HCT116 (cell line): ENCODE results near the gene WDR88. TPM values are rescaled to one million over a fixed set of nuclear protein-coding genes. Genes with fewer than 3 reads are reported as not detected.

Source experiments
- ATAC-seq: fragments of 200-7000 bp; cut with Tn5 transposase; 2 replicates; pipeline ENCODE4 v1.9.1; 2020; ENCODE audit warnings: mild to moderate bottlenecking, moderate library complexity
- BruUV-seq: library from RNA; stranded (reverse); fragments of 400-500 nt; replicated peaks from 2 replicates; lab custom pipeline; 2021; lab: Mats Ljungman, UMichigan
- CTCF ChIA-PET: fragments of 300-600 bp; sonication (Branson Sonifier 250); formaldehyde crosslinking; loops from one replicate; lab custom pipeline; 2021; ENCODE audit warnings: antibody characterized with exemption; lab: Charles Lee
- POLR2A ChIA-PET: fragments of 300-600, 350-600 bp; sonication (Branson Sonifier 250); formaldehyde crosslinking; loops from one replicate; lab custom pipeline; 2021; ENCODE audit warnings: antibody characterized with exemption; lab: Charles Lee
- RAD21 ChIA-PET, 2 experiments: fragments of 300-600 bp; sonication (Branson Sonifier 250); formaldehyde crosslinking; loops; one replicate each; lab custom pipeline; 2023; ENCODE audit warnings: low total read pairs in 2 of 2; ENCODE audit not compliant: uncharacterized antibody in 2 of 2, unreplicated experiment in 2 of 2, low non-redundant PET in 1 of 2; lab: Charles Lee
- DNase-seq: peaks from one replicate; pipeline ENCODE4 v3.0.0-alpha.2; 2010; ENCODE audit warnings: low read depth, low spot score
- H2AFZ ChIP-seq: fragments of 200-600 bp; shearing (Covaris generic), sonication (generic); 2 replicates; pipeline ENCODE4 v1.6.1; 2017; ENCODE audit warnings: low read depth, mixed run types, mixed read lengths, antibody characterized with exemption, low read length; ENCODE audit not compliant: poor library complexity, severe bottlenecking
- H3K27ac ChIP-seq: 2 replicates; pipeline ENCODE4 v1.5.1; 2012; ENCODE audit warnings: low read depth, low read length
- H3K27me3 ChIP-seq: fragments of 200-600 bp; sonication (generic); 2 replicates; pipeline ENCODE4 v1.6.1; 2016; ENCODE audit warnings: mixed run types, low read length, mixed read lengths; ENCODE audit not compliant: insufficient read depth
- H3K36me3 ChIP-seq, 2 experiments: fragments of 200-500 bp in 1 of 2; fragments of 200-600 bp in 1 of 2; sonication (Bioruptor generic) in 1 of 2; sonication (generic) in 1 of 2; 2 replicates each; pipeline versions ENCODE4 v1.5.1 to v1.6.1; 2014 to 2016; ENCODE audit warnings: low read length in 2 of 2, inconsistent platforms in 1 of 2, mixed read lengths in 1 of 2, mixed run types in 1 of 2; ENCODE audit not compliant: insufficient read depth in 2 of 2, control insufficient read depth in 1 of 2
- H3K4me1 ChIP-seq, 2 experiments: fragments of 200-600 bp in 1 of 2; sonication (generic) in 1 of 2; 2 replicates each; pipeline versions ENCODE4 v1.5.1 to v1.6.1; 2012 to 2017; ENCODE audit warnings: low read length in 2 of 2, inconsistent platforms in 1 of 2, mild to moderate bottlenecking in 1 of 2, mixed read lengths in 1 of 2, mixed run types in 1 of 2, moderate library complexity in 1 of 2; ENCODE audit not compliant: insufficient read depth in 2 of 2, control insufficient read depth in 1 of 2
- H3K4me2 ChIP-seq: fragments of 200-600 bp; sonication (generic); 2 replicates; pipeline ENCODE4 v1.6.1; 2017; ENCODE audit warnings: mixed run types, low read length, mixed read lengths
- H3K4me3 ChIP-seq, 2 experiments: fragments of 200-600 bp in 1 of 2; sonication (generic) in 1 of 2; replicated peaks in 1 of 2; 2 replicates each; pipeline ENCODE4 v1.5.1; 2011 to 2016; ENCODE audit warnings: low read length in 2 of 2, control low read depth in 1 of 2, low read depth in 1 of 2, mild to moderate bottlenecking in 1 of 2, mixed read lengths in 1 of 2, mixed run types in 1 of 2
- H3K79me2 ChIP-seq: fragments of 200-600 bp; sonication (generic); 2 replicates; pipeline ENCODE4 v1.6.1; 2017; ENCODE audit warnings: mild to moderate bottlenecking, mixed run types, low read length, moderate library complexity, mixed read lengths; ENCODE audit not compliant: insufficient read depth
- H3K9ac ChIP-seq: fragments of 200-600 bp; sonication (generic); 2 replicates; pipeline ENCODE4 v1.6.1; 2016; ENCODE audit warnings: low read length, mixed read lengths
- H3K9me2 ChIP-seq: fragments of 200-600 bp; sonication (generic), shearing (Covaris generic); 2 replicates; pipeline ENCODE4 v1.6.1; 2017; ENCODE audit warnings: mixed run types, mild to moderate bottlenecking, moderate library complexity; ENCODE audit not compliant: insufficient read depth
- H3K9me3 ChIP-seq, 2 experiments: fragments of 200-500 bp in 1 of 2; fragments of 200-600 bp in 1 of 2; sonication (Bioruptor generic) in 1 of 2; sonication (generic) in 1 of 2; 2 replicates each; pipeline ENCODE4 v1.6.1; 2014 to 2017; ENCODE audit warnings: low read length in 2 of 2, mixed read lengths in 2 of 2, inconsistent platforms in 1 of 2, low read depth in 1 of 2, mild to moderate bottlenecking in 1 of 2, mixed run types in 1 of 2, moderate library complexity in 1 of 2; ENCODE audit not compliant: control insufficient read depth in 1 of 2, insufficient read depth in 1 of 2
- H4K20me1 ChIP-seq: fragments of 200-600 bp; sonication (generic), shearing (Covaris generic); 2 replicates; pipeline ENCODE4 v1.6.1; 2017; ENCODE audit warnings: mixed run types, mild to moderate bottlenecking, moderate library complexity; ENCODE audit not compliant: insufficient read depth
- ATF3 ChIP-seq: IDR thresholded peaks from 2 replicates; pipeline ENCODE4 v1.6.1; 2012
- CEBPB ChIP-seq: IDR thresholded peaks from 2 replicates; pipeline ENCODE4 v1.6.1; 2012; ENCODE audit warnings: low read depth
- CTCF ChIP-seq, 3 experiments: fragments of 200-600 bp in 1 of 3; sonication (generic) in 1 of 3; IDR thresholded peaks in 2 of 3; conservative IDR thresholded peaks in 1 of 3; 2 replicates each; pipeline ENCODE4 v1.5.1; 2012 to 2017; ENCODE audit warnings: low read depth in 2 of 3, low read length in 2 of 3, antibody characterized with exemption in 1 of 3, borderline replicate concordance in 1 of 3, control low read depth in 1 of 3, mild to moderate bottlenecking in 1 of 3, mixed read lengths in 1 of 3, mixed run types in 1 of 3, moderate library complexity in 1 of 3; ENCODE audit not compliant: insufficient read depth in 1 of 3
- EZH2phosphoT487 ChIP-seq: fragments of 200-600 bp; IDR thresholded peaks from 2 replicates; pipeline ENCODE4 v1.6.1; 2018; ENCODE audit warnings: antibody characterized with exemption, borderline replicate concordance
- JUND ChIP-seq: IDR thresholded peaks from 2 replicates; pipeline ENCODE4 v1.6.1; 2012
- MAX ChIP-seq: IDR thresholded peaks from 2 replicates; pipeline ENCODE4 v1.6.1; 2012
- POLR2A ChIP-seq: IDR thresholded peaks from 2 replicates; pipeline ENCODE4 v1.7.0; 2011; ENCODE audit warnings: borderline replicate concordance; ENCODE audit not compliant: insufficient read depth, insufficient read length; ENCODE audit errors: extremely low read depth
- REST ChIP-seq: IDR thresholded peaks from 2 replicates; pipeline ENCODE4 v1.6.1; 2012; ENCODE audit warnings: low read depth
- SIN3A ChIP-seq: IDR thresholded peaks from 2 replicates; pipeline ENCODE4 v1.6.1; 2012; ENCODE audit warnings: low read depth
- SP1 ChIP-seq: IDR thresholded peaks from 2 replicates; pipeline ENCODE4 v1.6.1; 2012; ENCODE audit warnings: low read depth
- SRF ChIP-seq: IDR thresholded peaks from 2 replicates; pipeline ENCODE4 v1.6.1; 2012; ENCODE audit warnings: low read depth
- YY1 ChIP-seq: IDR thresholded peaks from 2 replicates; pipeline ENCODE4 v1.6.1; 2011; ENCODE audit warnings: low read length, low read depth, moderate library complexity, mild to moderate bottlenecking; ENCODE audit not compliant: insufficient replicate concordance; ENCODE audit errors: extremely low read depth
- ZBTB33 ChIP-seq: IDR thresholded peaks from 2 replicates; pipeline ENCODE4 v1.6.1; 2011; ENCODE audit warnings: mild to moderate bottlenecking, low read length, moderate library complexity; ENCODE audit not compliant: insufficient replicate concordance; ENCODE audit errors: extremely low read depth
- intact Hi-C: fragments of 100-400 bp; cut with micrococcal nuclease; formaldehyde crosslinking; loops from 2 replicates; pipeline ENCODE4 v1.10.0; 2022
- total RNA-seq: library from RNA; stranded (reverse); gene quantifications from one replicate; pipeline ENCODE4 v1.2.1, GENCODE V29; 2021; ENCODE audit not compliant: unreplicated experiment

The WDR88 gene
- total RNA-seq, 1 experiment from 2014 or later: not detected

GRCh38 chr19:33129901-33130300 lies 2.0 kb upstream of the WDR88 start:
- Histone ChIP-seq H3K4me1 (peaks cover 0 to 4% of the 10 kb centered on the region in 2 experiments; a peak in 2 of 4 replicates), H3K9ac (no peak overlapping the region), H3K27me3 (no peaks in the 10 kb centered on the region), H4K20me1 (no peaks in the 10 kb centered on the region), H3K79me2 (no peaks in the 10 kb centered on the region), H3K4me2 (no peak overlapping the region), H3K36me3 (peaks cover 3% of the 10 kb centered on the region in 2 experiments; a peak in 2 of 4 replicates), H2AFZ (no peak overlapping the region), H3K4me3 (no peak overlapping the region), H3K9me3 (no peaks in the 10 kb centered on the region), H3K9me2 (no peaks in the 10 kb centered on the region), H3K27ac (no peak overlapping the region)
- ChIA-PET RAD21 (interaction anchor here in 1 of 2 experiments (0.5 kb wide), 1 partner anchor 93 kb away, joined by 3 read pairs; no protein-coding TSS in a partner anchor), POLR2A (no interaction called here), CTCF (interaction anchor here (1.3 kb wide), 1 partner anchor 47 kb away, joined by 3 read pairs; no protein-coding TSS in a partner anchor)
- TF ChIP-seq EZH2phosphoT487 (no peak), REST (no peak), SIN3A (no peak), ATF3 (no peak), POLR2A (no peak), JUND (no peak), MAX (no peak), SRF (no peak), SP1 (no peak), YY1 (no peak), CTCF (IDR thresholded peaks at IDR 0.05 in 2 of 3, conservative IDR thresholded peaks at IDR 0.05 in 1 of 3; ENCODE audit: borderline replicate concordance in 1 of 3, insufficient read depth in 1 of 3, low read depth in 2 of 3, low read length in 2 of 3) (no peak), CEBPB (no peak), ZBTB33 (no peak)
- DNase-seq (no peak), ATAC-seq (no peak)
- intact Hi-C loops: loop anchor here (10.0 kb wide), 1 partner anchor 645 kb away; no protein-coding TSS in a partner anchor
- no TSS peak for BruUV-seq
